HCT116 (cell line): Measurements from ENCODE around the gene ARMH4.

Experiments used
- CEBPB ChIP-seq: IDR thresholded peaks from 2 replicates; pipeline ENCODE4 v1.6.1; 2012; ENCODE audit warnings: low read depth
- CTCF ChIP-seq, 3 experiments: fragments of 200-600 bp in 1 of 3; sonication (generic) in 1 of 3; IDR thresholded peaks in 2 of 3; conservative IDR thresholded peaks in 1 of 3; 2 replicates each; pipeline ENCODE4 v1.5.1; 2012 to 2017; ENCODE audit warnings: low read depth in 2 of 3, low read length in 2 of 3, antibody characterized with exemption in 1 of 3, borderline replicate concordance in 1 of 3, control low read depth in 1 of 3, mild to moderate bottlenecking in 1 of 3, mixed read lengths in 1 of 3, mixed run types in 1 of 3, moderate library complexity in 1 of 3; ENCODE audit not compliant: insufficient read depth in 1 of 3
- EGR1 ChIP-seq: IDR thresholded peaks from 2 replicates; pipeline ENCODE4 v1.6.1; 2012; ENCODE audit warnings: low read depth
- EZH2 ChIP-seq: fragments of 200-600 bp; sonication (generic); IDR thresholded peaks from 2 replicates; pipeline ENCODE4 v1.6.1; 2017; ENCODE audit warnings: antibody characterized with exemption, mixed run types
- POLR2A ChIP-seq: IDR thresholded peaks from 2 replicates; pipeline ENCODE4 v1.7.0; 2011; ENCODE audit warnings: borderline replicate concordance; ENCODE audit not compliant: insufficient read depth, insufficient read length; ENCODE audit errors: extremely low read depth
- RAD21 ChIP-seq: IDR thresholded peaks from 2 replicates; pipeline ENCODE4 v1.6.1; 2012; ENCODE audit warnings: low read depth, mild to moderate bottlenecking
- SIN3A ChIP-seq: IDR thresholded peaks from 2 replicates; pipeline ENCODE4 v1.6.1; 2012; ENCODE audit warnings: low read depth

DNA sequence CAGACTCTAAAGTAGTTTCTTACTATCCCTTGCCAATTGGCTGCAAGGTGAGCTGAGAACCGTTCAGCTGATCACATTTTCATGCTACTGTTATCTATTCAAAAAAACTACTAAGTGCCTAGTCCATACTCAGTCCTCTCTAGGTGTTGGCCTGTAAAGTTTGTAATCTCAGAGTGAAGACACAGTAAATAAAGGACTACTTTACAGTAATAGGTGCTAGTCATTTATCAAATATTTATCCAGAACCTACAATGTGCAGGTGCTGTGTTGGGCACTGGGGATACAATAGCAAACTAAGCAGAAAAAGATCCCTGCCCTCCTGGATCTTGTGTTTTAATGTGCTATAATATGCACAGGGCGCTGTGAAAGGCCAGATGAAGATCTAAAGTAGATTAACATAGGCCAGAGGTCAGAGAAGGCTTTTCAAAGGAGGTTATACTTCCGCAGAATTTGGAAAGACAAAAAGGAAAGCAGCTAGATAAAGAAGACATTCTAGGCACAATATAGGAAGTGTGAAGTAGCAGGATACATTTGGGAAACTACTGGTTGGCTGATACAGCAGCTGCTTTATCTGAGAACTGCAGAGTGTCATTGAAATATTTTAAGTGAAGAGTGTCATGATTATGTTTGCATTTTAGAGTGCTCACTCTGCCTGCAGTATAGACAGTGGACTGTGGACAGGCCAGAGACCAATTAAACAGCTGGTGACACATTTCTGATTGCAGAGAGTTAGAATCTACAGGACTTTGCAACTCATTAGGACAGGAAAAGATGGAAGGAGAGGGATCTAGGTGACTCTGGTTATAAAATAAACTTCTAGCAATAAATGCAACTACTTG is 40.0 kb upstream of the ARMH4 start:
- TF ChIP-seq CTCF (IDR thresholded peaks at IDR 0.05 in 2 of 3, conservative IDR thresholded peaks at IDR 0.05 in 1 of 3; ENCODE audit: borderline replicate concordance in 1 of 3, insufficient read depth in 1 of 3, low read depth in 2 of 3, low read length in 2 of 3) (no peak), EZH2 (no peak), EGR1 (no peak), POLR2A (no peak), CEBPB (no peak), SIN3A (no peak), RAD21 (no peak)
